ENCODE results near the gene HACD2.
"Not testable (repeated sequence)": the region's sequence is repeated elsewhere in the genome, so short reads cannot be mapped to it uniquely, and the experiment has no call there.

Gene HACD2

GRCh38 chr3:123584988-123585937 lies at the start of gene HACD2:
TSS of gene HACD2 (minus strand) at chr3:123585053. CDS start at chr3:123585027, 26 bp downstream.
- DNase-seq (ENCODE audit: low read depth): peak; percentile 94

GRCh38 chr3:123634149-123635051 lies 49.5 kb upstream of the HACD2 start:
- no peak for DNase-seq (ENCODE audit: low read depth)

GRCh38 chr3:123633530-123633929 lies 48.7 kb upstream of the HACD2 start:
- DNase-seq (ENCODE audit: low read depth): no peak

GRCh38 chr3:123632161-123632655 lies 47.4 kb upstream of the HACD2 start:
- DNase-seq (ENCODE audit: low read depth): no peak

GRCh38 chr3:123629747-123630047 lies 44.8 kb upstream of the HACD2 start:
- no peak for DNase-seq (ENCODE audit: low read depth)

- DNase-seq (ENCODE audit: low read depth): no peak
Observed at GRCh38 chr3:123628996-123629746, 44.3 kb upstream of the HACD2 start.

- no peak for DNase-seq (ENCODE audit: low read depth)
Observed at GRCh38 chr3:123627673-123628670, 43.1 kb upstream of the HACD2 start.

GRCh38 chr3:123626881-123627280 lies 42.0 kb upstream of the HACD2 start:
- DNase-seq (ENCODE audit: low read depth): no peak

- no peak for DNase-seq (ENCODE audit: low read depth)
Observed at GRCh38 chr3:123624302-123624701, 39.4 kb upstream of the HACD2 start.

- no peak for DNase-seq (ENCODE audit: low read depth)
Observed at GRCh38 chr3:123623346-123623880, 38.6 kb upstream of the HACD2 start.

GRCh38 chr3:123622766-123623165 lies 37.9 kb upstream of the HACD2 start:
- DNase-seq (ENCODE audit: low read depth): no peak

- no peak for DNase-seq (ENCODE audit: low read depth)
Observed at GRCh38 chr3:123621850-123622189, 37.0 kb upstream of the HACD2 start.

GRCh38 chr3:123621186-123621849 lies 36.5 kb upstream of the HACD2 start:
- no peak for DNase-seq (ENCODE audit: low read depth)

GRCh38 chr3:123620343-123620742 lies 35.5 kb upstream of the HACD2 start:
- DNase-seq (ENCODE audit: low read depth): no peak

GRCh38 chr3:123618768-123619484 lies 34.1 kb upstream of the HACD2 start:
- no peak for DNase-seq (ENCODE audit: low read depth)

- DNase-seq (ENCODE audit: low read depth): no peak
Observed at GRCh38 chr3:123618076-123618708, 33.3 kb upstream of the HACD2 start.

GRCh38 chr3:123616593-123616992 lies 31.7 kb upstream of the HACD2 start:
- no peak for DNase-seq (ENCODE audit: low read depth)

GRCh38 chr3:123613543-123613942 lies 28.7 kb upstream of the HACD2 start:
- no peak for DNase-seq (ENCODE audit: low read depth)

- not testable (repeated sequence) for DNase-seq (ENCODE audit: low read depth)
Observed at GRCh38 chr3:123611674-123612073, 26.8 kb upstream of the HACD2 start.
